HG03103 (cell line): ENCODE data around the gene LRRTM4.

Source experiments
- ATAC-seq: cut with Tn5 transposase; IDR thresholded peaks from one replicate; pipeline ENCODE4 v1.9.1; 2021; ENCODE audit warnings: low read depth; ENCODE audit not compliant: unreplicated experiment

Gene LRRTM4

DNA sequence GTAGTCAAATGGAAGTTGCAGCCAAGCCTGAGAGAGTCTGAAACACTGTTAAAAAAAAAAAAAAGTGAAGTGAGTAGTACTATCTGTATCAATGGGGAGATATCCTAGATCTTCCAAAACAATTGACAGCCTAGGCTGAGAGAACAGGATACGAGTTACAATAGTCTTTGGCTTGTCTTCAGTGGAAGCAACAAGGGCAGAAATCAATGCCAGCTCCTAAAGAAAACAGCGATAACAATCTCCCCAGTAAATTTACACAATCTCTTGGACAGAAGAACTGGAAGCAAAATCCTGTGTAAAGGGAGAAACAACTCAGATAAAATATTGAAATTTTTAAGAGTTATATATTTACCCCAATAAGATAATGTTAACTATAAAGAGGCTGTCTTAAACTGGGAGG, 508.7 kb downstream of the LRRTM4 start:
- ATAC-seq, result no peak

DNA sequence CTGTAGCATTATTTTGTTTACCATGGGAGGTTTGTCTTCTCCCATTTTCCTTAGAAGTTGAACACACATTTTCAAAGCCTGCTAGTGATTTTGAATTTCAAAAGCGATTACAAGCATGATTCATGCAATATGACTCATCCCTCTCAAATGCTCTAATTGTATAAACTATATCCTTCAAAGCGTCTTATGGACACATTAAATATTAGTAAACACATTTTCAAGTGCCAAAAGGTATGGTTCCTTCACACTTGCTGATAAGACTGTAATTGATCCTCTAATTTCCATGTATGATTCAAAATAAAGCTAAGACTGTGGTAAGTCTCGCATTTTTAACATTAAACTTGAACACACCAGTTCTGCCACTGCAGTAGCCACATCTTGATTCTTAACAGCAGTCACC, 512.9 kb downstream of the LRRTM4 start:
- no peak for ATAC-seq

DNA sequence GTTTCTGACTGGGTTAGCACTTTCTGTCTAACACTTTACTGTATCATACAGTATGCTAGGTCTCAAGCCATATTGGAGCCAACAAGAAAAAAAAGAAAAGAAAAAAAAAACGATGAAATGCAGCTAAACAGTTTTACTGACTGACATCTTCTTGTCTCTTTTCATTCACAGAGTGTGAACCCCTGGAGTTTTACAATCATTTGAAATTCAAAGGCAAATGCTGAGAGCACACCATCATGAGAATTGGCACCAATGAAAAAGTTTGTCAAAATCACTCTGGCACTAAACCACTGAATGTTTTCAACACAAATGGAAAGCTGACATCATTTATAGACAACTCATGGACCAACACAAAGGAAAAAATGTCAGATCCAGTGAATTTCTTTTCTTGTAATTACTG, 513.3 kb downstream of the LRRTM4 start:
- no peak for ATAC-seq

DNA sequence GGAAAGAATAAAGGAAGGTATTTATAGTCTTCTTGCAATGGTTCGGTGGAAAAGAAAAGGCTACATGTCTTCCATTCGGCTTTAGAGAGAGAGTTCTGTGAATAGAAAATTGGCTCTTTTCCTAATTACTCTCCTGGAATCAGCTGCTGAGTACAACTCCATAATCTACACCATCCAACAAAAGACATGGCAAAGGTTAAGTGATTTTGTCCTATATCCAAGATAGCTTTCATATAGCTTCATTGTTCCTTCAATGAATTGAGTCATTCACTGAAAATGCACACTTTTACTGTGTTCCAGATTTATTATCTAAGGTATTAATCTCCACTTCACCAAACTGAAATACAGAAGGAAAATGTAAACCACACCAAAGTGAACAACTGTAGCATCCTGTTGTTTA, 514.5 kb downstream of the LRRTM4 start:
- ATAC-seq, result no peak

DNA sequence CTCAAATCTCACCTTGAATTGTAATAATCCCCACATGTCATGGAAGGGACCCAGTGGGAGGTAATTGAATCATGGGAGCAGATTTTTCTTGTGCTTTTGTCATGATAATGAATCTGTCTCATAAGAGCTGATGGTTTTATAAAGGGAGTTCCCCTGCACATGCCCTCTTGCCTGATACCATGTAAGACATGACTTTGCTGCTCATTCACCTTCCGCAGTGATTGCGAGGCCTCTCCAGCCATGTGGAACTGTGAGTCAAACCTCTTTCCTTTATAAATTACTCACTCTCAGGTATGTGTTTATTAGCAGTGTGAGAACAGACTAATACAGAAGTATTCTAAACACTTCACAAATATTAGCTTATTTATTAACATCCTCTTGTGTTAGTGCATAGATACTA, 516.7 kb downstream of the LRRTM4 start:
- ATAC-seq, result no peak

DNA sequence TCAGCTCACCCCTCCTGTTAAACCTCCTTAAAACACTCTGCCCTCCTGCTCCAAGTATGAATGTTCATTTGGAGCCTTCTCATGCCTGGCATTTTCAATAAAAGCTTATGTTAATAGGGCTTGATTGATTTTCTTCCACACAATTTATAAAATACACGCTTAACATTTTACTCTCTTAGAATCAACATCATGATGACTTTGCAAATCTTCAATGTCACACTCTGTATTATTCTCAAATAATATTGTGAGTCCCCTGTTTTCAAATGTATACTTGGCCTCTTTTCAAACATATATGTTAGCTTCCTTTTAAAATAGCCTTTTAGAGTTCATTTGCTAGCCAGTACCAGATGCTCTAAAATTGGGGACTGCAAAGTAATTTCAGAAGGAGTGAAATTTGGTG, 520.3 kb downstream of the LRRTM4 start:
- ATAC-seq, result no peak

DNA sequence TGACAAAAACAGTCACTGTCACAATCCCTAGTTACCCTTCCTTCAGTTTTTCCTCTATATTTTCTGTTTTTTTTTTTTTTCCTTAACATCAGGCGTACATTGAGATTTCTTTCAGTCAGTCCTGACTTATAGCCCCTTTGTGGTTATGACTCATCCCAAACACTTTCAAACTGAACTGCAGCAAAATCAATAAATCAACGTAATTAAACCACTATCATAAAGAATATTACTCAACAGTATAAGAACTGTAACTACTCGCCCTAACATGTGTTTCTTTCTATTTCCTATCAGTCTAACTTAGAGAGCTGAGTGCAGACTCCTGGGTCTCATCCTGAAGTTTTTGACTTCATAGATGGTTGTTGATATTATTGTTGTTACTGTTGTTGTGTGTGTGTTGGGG, 523.5 kb downstream of the LRRTM4 start:
- no peak for ATAC-seq

DNA sequence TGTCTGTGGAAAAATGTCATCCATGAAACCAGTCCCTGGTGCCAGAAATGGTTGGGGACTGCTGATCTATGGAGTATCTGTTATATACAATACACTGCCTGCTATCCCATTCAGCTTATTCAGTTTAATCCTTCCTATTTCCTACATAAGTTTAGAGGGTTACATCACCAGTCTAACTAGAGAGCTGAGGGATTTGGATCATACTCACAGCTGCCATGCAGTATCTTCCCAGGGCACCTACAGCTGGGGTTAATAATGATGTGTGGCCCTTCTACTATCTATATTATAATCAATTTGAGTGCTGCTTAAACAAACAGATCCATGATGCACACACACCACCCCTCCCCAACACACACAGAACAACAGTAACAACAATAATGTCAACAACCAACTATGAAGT, 524.0 kb downstream of the LRRTM4 start:
- ATAC-seq, result no peak

DNA sequence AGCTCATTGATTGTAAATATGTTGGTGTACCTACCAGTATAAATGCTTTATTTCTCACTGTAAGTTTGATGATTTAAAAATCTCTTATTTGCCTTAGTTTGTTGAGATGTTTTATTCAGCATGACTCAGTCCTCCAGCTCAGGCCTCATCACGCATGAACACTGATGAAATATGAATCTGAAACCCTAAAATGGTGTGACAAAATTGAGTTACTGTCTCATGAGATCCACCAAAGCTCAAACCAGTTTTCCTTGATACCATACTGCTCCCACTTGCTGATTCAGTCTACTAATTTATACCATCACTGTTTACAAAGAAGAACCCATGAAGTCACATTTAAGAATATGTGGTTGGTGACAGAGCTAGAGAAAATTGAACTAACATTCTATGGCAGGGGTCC, 524.9 kb downstream of the LRRTM4 start:
- no peak for ATAC-seq

DNA sequence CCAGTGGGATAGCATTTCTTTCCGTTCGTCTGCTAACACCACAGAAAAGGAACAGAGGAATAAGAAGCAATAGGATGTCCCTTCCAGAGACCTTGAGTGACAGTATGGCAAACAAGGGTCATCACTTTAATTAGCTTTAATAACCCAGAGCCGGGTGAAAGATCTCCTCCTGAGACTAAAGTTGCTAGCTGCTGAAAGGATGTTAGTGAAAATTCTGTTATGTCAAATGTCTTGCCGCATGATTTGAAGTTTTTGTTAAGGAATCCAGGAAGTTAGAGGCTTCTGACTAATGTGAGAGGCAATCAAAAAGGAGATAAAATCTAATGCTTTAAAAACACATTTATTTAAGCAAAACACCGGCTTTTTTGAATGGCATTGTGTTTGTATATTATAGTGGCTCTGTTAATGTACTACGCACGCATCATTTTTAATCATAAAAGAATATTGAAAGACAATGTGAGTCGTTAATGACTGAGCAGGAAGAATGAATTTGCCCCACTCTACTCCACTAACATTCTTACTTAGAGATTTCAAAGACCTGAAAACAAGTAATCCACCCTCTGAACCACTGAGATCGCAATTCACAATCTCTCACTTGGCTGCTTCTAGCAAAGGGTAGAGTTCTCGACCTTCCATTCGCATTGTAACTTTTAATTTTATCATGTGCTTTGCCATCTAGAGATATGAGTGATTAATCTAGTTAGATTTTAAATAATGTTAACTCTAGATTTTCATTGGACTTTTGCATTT, 536.6 kb downstream of the LRRTM4 start:
- no peak for ATAC-seq

DNA sequence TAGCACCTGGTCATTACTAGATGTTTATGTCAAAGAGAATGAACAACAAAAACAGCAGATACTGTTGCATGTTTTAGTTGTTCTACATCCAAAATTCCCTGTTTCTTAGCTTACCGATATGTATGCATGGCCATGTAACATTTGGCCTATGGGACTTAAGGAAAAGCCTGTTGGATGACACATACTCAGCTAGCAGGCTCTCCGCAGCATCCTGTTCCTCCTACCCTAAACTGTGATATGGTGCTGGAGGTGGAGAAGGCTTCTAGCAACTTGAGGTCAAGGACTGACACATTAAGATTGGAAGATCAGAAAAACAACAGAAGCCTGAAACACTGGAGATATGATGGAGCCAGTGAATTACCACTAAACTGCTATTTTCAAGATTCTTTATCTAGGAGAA, 537.8 kb downstream of the LRRTM4 start:
- no peak for ATAC-seq

DNA sequence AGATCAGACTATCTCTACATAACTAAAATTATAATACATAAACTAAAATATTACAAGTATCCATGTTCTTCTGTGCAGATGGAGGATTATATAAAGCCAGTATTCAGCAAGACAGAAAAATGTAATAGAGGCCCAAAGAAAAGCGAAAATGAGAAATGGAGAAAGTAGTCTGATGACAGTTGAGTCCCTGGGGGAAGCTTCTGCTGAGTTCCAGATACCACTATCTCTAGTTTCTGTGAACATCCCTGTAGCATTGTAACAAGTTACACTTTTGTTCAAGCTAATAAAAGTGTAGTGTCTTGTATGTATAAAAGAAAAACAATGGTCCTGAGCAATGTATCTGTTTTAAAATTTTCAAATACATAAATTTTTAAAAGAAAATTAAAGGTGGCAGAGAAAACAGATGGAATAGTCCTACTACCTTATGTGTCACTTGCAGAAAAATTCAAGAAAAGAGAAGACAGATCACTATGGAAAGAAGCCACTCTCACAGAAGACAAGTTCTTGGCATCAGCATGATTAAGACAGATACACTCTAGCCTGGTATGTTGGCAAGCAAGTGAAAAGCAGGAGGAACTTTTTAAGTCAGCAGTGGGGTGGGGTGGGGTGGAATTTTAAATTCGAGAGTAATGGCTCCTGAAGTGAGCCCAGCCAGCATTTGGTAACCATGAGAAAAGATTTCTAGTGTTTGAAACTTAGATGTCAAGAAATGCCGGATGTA, 541.9 kb downstream of the LRRTM4 start:
- ATAC-seq, result no peak

DNA sequence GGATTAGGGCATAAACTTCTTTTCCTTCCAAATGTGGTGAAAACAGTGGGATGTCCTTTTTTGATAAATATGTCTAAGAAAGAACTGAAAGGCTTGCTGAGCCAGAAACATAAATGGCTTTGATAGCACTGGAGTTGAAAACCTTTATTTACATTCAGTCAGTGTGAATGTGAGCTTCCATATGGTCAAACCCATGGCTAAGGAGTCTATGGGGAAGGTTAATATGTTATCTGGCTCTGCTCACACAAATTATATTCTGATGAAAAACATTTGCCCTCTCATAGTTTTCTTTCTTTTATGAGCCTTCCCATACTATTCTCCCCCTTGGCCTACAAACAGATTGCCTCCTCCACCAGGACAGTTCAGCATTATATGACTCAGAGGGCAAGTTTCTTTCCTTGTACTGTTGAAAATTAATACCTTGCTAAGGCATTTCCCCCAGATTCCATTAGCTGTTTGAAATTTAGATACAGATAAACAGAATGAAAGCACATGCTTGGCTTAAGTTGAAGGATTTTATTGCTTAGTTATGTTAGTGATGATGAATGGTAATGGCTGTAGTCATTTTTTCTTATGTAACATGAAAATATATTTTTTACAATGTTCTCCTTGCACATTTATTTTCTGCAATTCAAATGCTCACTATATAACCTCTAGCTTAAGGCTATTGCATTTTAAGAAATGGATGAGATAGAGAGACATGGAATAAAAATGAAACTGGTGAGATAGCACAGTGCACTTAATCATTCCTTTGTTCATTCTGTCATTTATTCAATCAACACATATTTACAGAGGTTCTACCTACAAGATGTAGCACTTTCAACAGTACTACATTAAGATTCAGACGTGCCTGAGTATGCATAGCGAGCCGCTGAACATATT, 544.1 kb downstream of the LRRTM4 start:
- no peak for ATAC-seq

DNA sequence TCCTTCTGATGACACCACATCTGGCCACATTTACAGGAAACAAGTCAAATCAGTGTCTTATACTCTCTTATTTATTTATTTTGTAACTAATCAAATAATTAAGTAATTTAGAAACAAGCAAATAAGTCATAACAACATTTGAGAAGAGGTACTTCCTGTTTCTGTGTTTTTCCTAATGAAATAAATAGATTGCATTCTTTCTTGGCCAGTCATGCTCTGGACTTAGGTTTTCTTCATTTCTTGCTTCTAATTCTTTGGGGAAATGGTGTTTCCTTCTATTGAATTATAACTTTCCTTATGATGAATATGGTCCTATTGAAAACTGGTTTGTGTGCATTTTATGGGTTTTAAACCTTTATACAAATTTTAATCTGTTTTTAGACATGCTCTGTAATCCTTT, 546.4 kb downstream of the LRRTM4 start:
- no peak for ATAC-seq

DNA sequence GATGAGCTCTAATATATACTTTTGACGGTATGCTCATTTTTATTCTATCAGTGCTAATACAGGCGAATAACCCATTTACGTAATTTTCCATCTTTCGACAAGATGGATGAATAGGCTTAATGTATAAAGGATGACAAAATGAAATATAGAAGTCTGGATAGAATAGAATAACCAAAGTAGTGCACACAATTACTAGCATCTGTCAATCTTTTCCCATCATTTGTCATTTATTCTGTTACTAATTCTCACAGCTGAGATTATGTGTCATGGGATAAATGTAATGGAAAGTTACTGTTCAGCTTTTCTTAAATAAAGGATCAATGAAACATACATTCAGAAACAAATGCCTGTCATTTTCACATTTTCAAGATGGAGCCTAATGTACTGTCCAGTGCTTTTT, 548.6 kb downstream of the LRRTM4 start:
- ATAC-seq, result no peak

DNA sequence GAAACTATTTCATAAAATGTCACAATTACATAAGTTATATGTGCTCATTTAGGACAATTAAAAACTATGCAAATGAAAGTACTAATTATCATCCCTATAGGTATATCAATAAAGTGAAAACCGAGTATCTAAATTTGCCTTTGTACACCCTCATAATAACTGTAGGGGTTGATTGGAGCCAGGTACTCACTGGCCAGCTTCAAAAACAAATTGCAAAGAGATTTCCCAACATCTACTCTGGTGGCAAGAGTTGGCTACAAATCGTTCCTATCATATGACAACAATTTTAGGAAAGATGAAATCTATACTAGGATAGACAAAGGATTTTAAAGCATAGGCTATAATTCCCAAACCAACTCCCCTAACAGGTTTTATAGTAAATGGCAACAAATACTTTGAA, 556.4 kb downstream of the LRRTM4 start:
- ATAC-seq, result no peak

DNA sequence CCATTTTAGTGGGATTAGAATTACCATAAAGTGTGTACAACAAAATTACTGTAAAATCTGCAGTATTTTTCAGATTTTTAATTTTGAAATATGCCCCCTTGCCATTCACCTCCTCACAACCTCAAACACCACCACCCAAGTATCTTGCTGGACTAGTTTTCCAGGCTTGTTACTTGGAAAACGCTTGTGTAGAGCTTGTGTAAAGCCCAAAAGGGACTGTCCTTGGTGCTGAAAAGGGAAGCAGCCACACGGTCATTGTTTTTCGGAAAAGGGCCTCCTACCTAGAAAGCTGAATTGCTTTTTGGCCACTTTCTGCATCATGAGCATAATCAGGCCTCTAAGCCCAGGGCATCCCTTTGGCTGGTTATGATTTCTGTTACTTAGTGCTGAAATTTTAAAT, 563.4 kb downstream of the LRRTM4 start:
- ATAC-seq, result no peak

DNA sequence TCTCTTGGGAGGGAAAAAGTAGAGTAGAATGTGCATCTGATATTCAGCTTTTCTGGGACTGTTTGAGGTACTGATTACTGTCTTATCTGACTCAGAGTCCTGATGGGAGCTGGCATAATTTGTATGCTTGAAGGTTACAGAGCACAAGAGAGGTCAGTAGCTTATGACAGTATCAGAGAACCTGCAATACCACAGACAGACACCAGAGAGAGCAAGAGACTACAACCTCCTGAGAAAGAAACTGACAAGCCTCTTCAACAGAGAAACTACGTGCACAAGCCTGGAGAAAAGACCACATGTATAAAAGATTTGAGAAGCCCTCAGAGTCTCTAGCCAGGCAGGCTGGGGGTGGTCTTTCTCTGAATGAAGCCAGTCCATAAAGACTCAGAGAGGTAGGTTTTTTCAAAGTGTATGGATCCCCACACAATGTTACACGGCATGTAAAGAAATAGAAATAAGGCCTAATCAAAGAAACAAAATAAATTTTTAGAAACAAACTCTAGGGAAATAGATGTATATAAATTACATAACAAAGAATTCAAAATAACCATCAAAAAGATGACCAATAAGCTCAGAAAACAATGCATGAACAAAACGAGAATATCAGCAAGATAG, 568.3 kb downstream of the LRRTM4 start:
- ATAC-seq, result no peak

DNA sequence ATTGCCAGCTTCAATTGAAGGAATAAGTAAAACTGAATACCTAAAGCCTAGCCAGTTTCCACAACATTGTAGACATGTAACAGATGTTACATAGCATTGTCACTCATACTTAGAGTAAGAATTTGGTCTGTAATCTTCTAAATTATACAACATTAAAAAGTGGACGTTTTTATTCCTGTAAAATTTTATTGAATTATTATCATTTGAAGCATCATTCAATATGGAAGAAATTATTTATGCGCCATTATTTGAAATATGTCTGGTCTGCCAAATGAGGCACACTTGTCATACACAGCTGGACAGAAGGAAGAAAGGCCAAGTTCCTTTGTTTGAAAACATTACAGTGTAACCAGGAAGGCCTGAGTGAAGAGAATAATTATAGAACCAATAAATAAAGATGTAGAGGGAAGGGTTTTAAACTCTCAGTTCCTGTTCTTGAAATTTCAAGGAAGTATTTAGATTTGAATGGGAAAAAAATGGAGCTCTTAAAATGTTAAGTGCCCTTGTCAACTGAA, 575.5 kb downstream of the LRRTM4 start:
- no peak for ATAC-seq

DNA sequence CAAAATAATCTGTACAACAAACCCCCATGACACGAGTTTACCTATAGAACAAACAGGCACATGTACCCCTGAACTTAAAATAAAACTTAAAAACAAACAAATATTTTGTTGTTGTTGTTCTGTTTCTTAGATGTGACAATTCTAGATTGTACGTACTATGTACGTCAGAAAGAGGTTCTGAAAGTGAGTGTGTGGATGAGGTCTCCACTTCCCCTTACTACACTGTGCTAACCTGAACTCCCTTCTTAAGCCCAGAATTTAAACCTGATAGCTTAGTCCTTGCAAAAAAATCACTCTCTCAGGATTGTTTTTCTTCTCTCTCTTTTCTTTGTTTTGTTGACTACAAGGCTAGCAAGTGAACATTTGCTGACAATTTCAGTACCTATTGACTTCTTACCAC, 581.6 kb downstream of the LRRTM4 start:
- no peak for ATAC-seq

DNA sequence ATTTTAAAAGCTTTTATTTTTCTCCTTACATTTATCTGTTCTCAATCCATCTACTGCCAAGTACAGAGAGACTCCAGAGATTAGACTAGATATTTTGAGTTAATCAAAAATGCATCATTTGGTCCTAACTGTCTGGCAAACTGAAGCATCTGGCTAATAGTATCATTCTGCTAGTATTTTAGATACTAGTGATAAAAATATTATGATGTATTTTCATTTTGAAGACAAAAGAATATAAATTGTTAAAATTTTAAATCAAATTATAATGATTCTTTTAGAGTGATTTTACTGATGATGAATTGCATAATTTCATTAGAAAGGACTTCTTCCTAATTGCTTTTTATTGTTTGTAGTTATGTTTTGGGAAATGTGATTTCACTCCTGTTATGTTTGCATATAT, 584.0 kb downstream of the LRRTM4 start:
- ATAC-seq, result no peak
